GM23248 (cell line): ENCODE measurements around the gene DCAF4.

Source experiments
- EZH2 ChIP-seq: fragments of 200-600 bp; sonication (generic); IDR thresholded peaks from 2 replicates; pipeline ENCODE4 v1.6.1; 2018; ENCODE audit warnings: antibody characterized with exemption, mild to moderate bottlenecking; ENCODE audit not compliant: insufficient read depth, poor library complexity, severe bottlenecking
- EZH2phosphoT487 ChIP-seq: fragments of 200-600 bp; sonication (generic); IDR thresholded peaks from 2 replicates; pipeline ENCODE4 v1.6.1; 2018; ENCODE audit warnings: antibody characterized with exemption, moderate library complexity, mild to moderate bottlenecking, low read depth; ENCODE audit not compliant: insufficient read depth

DNA sequence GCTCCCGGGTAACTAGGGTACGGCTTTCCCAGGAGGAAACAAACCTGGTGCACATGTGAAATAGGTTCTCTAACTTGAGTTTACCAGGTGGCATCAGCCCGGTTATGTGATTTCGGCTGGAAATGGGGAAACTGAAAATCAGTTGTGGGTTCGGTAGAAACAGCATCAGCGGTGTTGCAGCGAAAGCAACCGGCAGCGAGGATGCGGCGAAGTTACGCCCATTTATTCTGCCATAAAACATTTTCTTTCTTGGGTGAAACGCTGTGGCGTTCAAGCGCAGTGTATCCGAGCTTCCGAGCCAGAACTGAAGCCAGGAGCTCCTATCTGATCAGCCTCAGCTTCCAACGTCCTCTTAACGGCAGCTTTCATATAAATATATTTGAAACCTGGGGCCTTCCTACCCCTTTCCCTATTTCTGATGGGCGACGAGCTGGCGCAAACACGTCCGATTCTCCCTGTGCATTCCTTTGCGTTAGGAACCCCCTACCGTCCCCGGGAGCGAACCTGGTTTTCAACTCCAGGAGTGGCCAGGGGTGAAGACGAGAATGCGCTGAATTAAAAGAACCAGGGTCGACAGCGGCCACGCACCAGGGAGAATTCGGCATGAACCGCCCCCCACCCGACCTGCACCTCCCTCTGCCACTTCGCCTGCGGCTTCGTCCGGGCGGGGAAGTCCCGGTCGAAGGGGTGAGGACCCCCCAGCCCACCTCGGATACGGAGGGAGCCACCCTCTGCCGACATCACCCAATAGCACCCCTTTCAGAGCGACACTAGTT, 34.0 kb upstream of the DCAF4 start:
- TF ChIP-seq EZH2, result no peak
- no peak for TF ChIP-seq EZH2phosphoT487
